GM21423 (cell line): Measurements from ENCODE around the gene NAT10.

Experiments used
- ATAC-seq: cut with Tn5 transposase; IDR thresholded peaks from one replicate; pipeline ENCODE4 v1.9.1; 2021; ENCODE audit warnings: mild to moderate bottlenecking, moderate library complexity; ENCODE audit not compliant: unreplicated experiment

NAT10 gene

GRCh38 chr11:34148504-34149165, 43.2 kb downstream of the NAT10 start:
- ATAC-seq, result no peak

- ATAC-seq, result no peak
Observed at GRCh38 chr11:34149274-34149673, 43.8 kb downstream of the NAT10 start.

GRCh38 chr11:34149786-34150185, 44.4 kb downstream of the NAT10 start:
- no peak for ATAC-seq

DNA sequence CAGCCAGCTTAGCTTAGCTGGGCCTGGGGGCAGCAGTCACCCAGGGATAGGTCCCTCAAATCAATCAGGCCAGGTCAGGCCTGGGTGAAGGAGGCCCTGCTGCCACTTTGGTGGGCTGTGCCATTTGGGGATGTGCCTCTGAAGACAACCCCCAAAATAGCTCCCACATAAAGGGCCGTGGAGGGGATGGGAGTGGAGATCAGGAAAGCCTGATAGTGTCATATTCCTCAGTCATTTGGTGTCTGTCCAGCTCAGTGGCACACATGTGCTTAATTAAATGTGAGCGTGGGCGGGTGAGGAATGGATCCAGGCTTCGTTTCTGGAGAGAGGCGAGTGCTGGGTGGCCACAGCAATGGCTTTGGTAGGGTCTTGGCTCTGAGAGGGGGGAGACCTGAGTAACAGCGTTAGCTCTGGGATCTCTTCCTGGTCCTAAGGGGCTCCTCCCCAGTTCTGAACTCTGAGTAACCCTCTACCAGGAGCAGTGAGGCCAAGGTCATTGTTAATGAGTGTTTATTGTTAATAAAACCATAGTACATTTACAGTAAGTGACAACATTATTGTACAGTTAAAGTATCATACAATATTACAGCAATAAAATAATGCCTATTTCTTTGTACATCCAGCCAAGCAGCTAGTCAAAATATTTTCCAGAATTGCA, 45.2 kb downstream of the NAT10 start:
- no peak for ATAC-seq

- no peak for ATAC-seq
Observed at GRCh38 chr11:34151166-34151565, 45.7 kb downstream of the NAT10 start.

DNA sequence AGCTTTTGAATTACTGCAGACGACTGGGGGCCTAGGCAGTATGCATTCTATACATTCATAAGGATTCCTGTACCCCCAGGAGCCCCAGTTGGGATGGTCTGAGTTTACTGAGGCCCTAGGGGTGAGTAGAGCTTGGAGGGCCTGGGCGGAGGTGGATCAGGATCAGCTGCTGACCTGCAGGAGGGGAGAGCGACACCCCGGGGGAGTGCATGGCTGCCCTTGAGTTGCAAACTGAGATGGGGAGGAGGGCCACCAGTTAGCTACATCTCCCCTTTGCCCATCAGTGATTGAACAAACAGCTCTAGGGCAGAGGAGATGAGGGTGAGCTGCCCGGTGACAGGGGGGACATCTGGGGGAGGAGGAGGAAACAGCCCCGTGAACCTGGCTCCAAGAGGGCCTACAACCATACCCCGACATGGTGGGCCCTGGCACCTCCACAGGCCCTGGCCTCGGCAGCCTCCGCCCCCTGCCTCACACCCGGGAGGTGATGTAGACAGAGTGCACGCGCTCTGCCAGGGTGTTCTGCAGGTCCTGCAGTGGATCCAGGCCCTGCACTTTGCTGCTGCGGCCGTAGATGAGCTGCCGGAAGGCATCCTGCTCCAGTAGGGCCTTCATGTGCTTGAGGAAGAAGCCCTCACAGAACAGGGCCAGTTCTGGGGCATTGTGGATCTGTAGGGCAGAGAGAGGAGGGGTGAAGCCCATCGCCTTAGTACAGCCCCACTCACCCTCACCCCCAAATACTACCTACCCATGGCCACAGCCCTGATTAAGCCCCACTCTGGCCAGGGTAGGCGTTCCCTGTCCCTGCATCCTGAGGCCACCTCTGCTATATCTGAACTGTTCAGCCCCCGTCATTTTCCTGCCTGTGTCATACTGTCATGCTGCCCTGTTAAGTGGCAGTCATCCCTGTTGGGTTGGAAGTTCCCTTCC, 46.8 kb downstream of the NAT10 start:
- ATAC-seq, result no peak

DNA sequence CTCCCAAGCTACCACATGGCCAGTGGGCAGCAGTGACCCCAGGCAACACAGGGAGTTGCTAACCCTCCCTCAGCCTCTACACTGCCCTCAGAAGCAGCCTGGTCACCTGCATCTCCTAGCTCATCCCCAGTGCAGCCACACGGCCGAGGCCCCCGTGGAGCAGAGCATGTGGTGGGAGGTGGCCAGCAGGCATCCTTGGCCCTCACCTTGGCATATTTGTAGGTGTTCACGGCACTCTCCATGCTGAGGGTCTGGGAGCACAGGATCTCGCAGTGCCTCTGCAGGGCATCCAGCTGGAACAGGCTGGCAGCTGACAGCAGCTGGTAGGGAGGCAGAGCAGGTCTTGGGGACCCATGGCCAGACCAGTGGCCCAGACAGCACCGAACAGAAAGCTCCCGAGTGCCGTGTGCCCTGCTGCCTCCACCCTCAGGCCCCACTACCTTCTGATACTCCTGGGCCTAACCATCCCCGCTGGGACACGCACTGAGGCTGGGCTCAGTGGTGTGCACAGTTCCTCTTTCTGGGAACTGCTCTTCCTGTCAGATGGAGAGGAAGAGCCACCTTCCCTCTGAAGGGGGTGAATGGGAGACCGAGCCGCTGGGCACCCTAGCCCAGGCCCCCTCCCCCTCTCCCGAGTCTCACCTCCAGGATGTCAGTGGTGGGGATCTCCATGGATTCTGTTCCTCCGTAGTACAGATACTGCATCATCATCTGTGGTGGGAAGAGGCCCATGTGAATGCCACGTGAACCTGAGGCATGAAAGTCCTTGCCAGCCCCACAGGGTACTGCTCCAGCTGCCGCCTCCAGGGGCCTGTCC, 48.8 kb downstream of the NAT10 start:
- ATAC-seq, result peak; percentile 75

DNA sequence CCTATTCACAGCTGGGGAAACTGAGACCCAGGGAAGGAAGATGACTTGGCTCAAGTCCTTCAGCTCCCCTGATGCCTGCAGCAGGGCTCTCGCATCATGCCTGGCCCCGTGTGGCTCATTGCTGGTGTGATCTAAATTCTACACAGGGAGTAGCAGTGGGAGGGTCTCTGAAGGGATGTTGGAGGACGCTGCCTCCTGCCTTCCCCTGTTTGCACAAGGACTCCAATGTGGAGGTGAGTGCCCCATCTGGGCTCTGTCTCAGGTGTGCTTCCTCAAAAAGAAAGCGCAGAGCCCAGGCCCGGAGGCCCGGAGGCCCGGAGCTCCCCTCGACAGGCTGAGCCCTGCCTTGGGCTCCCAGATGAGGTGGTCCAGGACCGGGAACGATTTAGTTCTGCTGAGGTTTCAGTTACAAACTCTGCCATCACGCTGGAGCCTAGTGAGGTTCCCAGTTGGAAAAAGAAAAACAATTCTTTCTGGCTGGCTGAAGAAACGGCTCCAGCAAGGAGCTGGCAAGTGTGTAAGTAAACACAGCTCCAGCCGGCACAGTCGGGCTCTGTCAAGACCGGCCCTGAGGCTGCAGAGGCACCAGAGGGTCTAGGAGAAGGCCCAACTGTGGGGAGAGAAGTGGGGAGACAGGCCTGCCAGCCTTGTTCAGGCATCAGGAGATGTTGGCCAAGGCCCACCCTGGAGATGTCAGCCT, 49.8 kb downstream of the NAT10 start:
- no peak for ATAC-seq

DNA sequence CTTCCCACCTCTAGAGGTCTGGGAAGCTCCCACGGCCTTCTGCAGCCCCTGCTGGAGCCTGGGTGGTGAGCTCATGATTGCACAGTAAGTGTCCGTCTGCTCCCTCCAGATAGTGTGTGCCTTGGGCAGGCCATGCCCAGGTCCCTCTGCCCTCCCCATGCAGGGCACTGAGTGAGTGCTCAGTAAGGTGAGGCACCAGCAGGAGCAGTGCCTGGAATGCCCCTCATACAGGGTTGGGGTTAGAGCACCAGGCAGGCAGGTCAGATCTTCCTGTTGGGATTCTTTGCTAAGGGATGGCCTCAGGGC, 50.3 kb downstream of the NAT10 start:
- no peak for ATAC-seq

GRCh38 chr11:34157163-34157562, 51.7 kb downstream of the NAT10 start:
- no peak for ATAC-seq

DNA sequence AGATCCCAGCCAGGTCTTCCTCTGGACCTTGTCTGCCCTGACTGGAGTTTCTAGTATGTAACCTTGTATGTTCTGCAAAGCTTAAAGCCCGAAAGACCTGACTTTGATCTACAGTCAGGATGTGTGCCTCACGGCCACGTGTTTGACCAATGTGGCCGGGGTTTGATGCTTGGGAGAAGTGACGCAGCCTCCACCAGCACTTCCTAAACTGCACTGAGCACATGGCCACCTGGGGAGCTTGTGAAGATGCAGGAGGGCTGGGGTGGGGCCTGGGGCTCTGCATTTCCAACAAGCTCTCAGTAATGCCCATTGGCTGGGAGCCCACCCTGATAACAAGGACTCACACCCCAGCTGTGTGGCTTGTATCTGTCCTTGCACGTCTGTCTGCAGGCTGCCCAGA, 53.2 kb downstream of the NAT10 start:
- ATAC-seq, result no peak

GRCh38 chr11:34160049-34160721, 54.8 kb downstream of the NAT10 start:
- no peak for ATAC-seq

GRCh38 chr11:34160791-34161190, 55.4 kb downstream of the NAT10 start:
- ATAC-seq, result no peak

DNA sequence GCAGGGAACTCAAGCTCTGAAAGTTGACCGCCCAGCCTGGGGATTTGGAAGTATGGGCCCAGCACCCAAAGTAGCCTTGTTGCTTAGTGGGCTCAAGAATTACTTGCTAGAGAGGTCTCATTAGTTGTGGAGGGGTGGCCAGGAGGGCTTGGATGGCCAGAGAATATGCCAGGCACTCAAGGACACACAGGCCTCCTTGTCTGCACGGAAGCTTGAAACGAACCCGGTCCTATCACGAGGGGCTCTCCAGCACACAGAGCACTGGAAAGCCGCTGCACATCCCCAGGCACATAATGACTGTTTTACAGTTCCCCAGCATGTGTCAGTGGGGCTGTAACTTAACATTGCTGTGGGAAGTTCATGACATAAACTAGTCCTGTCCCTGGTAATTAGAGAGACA, 55.9 kb downstream of the NAT10 start:
- ATAC-seq, result no peak

DNA sequence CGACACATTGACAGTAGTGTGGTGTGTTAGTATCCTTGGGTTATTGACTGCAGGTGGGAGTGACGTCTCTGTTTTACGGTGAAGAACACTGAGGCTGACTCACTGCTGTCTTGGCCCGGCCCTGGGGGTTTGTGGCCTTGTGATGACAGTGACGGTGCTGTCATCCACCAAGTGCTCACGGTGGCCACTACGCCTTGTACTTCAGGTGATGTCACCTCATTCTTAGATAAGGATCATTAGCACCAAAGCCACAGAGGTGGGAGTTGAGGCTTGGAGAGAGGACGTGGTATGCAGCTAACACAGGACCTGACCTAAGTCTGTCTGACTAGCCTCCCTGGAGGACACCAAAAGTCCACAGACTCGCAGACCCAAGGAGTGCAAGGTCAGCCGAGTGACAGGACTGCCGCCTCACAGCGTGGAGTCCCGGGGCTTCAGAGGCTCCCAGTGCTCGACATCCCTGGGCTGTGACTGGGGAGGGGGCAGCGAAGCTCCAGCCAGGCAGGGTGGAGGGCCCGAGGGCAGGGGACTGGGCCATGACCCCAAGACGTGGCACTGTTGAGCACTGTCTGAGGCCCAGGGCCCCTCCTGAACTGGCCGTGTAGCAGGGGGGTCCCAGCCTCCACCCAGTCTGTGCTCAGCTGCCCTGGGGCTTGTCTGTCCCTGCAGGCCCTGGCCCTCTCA, 56.5 kb downstream of the NAT10 start:
- ATAC-seq, result peak; percentile 41

GRCh38 chr11:34162493-34162820, 57.0 kb downstream of the NAT10 start:
- no peak for ATAC-seq

DNA sequence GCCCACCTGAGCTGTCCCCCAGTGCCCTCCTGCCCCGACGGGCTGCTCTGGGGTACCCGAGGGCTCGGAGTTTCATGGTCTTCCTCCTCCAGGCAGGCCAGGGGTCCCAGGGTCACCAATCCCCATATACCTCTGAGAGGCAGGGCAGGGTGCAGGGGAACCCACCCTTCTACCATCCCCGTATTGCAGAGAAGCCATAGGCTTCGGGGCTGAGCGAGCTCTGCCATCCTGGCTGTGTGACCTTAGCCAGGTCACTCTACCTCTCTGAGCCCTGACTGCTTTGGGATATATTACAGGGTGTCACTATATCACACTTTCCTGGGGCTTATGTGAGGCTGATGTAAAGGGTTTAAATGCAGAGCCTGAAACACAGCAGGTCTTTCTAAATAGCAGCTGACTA, 57.4 kb downstream of the NAT10 start:
- no peak for ATAC-seq

DNA sequence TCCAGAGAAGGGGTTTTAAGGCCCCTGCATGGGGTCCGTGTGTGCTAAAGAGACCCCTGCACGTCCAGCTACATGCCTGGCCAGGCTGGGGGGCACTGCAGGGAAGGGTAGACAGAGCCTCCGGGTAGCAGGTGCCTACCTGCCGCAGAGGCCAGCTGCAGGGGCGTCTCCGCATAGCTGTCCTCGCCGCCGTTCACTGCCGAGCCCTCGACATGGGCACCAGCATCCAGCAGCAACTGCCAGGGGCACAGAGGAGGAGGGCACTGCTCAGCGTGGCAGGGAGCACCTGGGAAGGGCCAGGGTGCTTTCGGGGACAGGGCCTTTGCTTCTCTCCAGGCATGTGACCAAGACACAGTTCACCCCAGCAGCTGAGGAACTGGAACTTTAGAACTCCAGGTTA, 59.7 kb downstream of the NAT10 start:
- ATAC-seq, result no peak

DNA sequence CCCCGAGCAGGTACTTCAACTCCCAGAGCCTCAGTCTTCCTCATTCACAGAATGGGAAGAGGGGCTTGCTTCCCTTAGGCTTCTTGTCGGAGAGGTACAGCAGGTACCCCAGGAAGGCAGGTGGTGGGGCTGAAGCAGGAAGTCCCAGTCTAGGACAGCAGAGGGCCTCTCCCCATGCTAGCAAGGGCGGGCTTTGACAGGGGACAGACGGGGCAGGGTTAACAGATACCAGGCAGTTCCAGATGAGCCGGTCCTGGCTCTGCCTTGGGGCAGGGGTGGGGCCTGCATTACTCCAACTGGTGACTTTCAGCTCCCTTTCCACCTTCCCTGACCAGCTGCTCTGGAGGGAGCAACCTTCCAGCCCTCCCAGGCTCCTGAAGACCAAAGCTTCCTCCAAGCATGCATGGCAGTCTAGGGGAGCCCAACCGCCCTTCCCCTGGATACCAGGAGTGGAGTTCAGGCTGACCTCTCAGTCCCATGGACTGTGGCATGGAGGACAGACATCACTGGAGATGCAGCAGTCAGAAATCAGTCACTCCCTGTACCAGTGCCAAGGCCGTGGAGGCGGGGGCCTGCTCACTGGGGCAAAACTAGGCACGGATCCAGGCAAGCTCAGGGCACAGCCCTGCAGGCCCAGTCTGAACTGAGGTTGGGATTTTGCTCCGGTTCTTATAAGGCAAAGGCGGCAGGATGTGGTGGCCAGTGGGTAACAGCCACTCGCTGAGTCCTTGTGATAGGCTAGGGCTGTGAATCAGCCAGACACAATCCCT, 60.5 kb downstream of the NAT10 start:
- ATAC-seq, result no peak
